ENCODE measurements around the gene BPIFB6.

Gene BPIFB6

DNA sequence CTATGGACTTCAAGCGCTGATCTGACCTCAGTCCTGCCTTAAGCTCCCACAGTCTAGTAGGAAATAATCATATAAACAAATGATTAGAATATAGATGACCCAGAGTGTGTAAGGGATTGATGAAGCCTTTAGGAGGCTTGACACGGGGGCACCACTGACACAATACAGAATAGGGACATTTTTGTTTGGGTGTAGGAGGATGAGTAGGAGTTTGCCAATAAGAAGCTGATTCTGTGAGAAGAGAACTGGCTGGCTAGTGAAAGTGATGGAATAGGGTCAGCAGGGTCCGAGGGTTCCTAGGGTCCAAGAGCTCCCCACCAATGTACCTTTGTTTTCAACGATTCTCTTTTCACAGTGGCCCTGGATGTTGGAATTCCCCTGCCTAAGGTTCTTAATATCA, 40.9 kb downstream of the BPIFB6 start:
- TF ChIP-seq SIN3A (IDR thresholded peaks at IDR 0.05; ENCODE audit: borderline replicate concordance, insufficient read depth, low read length) (no peak), TAF1 (IDR thresholded peaks at IDR 0.05; ENCODE audit: borderline replicate concordance, insufficient read depth, low read length) (no peak), FOXP2 (optimal IDR thresholded peaks at IDR 0.05; ENCODE audit: borderline replicate concordance, extremely low read depth, extremely low read length, insufficient read depth) (no peak), POLR2AphosphoS5 (IDR thresholded peaks at IDR 0.05; ENCODE audit: low read depth, low read length) (no peak)
- TF ChIP-seq, protein P1, sequence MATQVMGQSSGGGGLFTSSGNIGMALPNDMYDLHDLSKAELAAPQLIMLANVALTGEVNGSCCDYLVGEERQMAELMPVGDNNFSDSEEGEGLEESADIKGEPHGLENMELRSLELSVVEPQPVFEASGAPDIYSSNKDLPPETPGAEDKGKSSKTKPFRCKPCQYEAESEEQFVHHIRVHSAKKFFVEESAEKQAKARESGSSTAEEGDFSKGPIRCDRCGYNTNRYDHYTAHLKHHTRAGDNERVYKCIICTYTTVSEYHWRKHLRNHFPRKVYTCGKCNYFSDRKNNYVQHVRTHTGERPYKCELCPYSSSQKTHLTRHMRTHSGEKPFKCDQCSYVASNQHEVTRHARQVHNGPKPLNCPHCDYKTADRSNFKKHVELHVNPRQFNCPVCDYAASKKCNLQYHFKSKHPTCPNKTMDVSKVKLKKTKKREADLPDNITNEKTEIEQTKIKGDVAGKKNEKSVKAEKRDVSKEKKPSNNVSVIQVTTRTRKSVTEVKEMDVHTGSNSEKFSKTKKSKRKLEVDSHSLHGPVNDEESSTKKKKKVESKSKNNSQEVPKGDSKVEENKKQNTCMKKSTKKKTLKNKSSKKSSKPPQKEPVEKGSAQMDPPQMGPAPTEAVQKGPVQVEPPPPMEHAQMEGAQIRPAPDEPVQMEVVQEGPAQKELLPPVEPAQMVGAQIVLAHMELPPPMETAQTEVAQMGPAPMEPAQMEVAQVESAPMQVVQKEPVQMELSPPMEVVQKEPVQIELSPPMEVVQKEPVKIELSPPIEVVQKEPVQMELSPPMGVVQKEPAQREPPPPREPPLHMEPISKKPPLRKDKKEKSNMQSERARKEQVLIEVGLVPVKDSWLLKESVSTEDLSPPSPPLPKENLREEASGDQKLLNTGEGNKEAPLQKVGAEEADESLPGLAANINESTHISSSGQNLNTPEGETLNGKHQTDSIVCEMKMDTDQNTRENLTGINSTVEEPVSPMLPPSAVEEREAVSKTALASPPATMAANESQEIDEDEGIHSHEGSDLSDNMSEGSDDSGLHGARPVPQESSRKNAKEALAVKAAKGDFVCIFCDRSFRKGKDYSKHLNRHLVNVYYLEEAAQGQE (IDR thresholded peaks at IDR 0.05; ENCODE audit: insufficient read depth in 1 of 2, low read depth in 2 of 2, low read length in 2 of 2): no peak

DNA sequence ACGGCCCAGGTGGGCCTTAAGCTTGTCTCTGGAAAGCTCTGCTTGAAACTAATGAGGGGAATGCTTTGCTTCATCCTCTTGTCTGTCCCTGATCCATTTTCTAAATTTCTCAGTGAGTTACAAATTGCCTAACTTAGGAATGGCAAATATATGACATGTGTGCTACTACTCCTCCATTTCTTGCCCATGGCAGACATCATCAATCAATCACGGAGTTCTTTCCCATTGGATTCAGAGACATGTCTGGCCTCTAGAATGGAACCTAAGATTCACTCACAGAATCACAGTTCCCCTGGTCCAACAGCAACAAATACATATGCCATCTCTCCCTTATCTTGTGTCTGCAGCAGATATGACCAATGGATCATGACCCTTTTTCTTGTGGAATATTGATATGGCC, 41.4 kb downstream of the BPIFB6 start:
- TF ChIP-seq POLR2AphosphoS5 (IDR thresholded peaks at IDR 0.05; ENCODE audit: low read depth, low read length): no peak
- TF ChIP-seq, protein P1 (IDR thresholded peaks at IDR 0.05; ENCODE audit: insufficient read depth in 1 of 2, low read depth in 2 of 2, low read length in 2 of 2): no peak
- TF ChIP-seq SIN3A (IDR thresholded peaks at IDR 0.05; ENCODE audit: borderline replicate concordance, insufficient read depth, low read length): no peak

DNA sequence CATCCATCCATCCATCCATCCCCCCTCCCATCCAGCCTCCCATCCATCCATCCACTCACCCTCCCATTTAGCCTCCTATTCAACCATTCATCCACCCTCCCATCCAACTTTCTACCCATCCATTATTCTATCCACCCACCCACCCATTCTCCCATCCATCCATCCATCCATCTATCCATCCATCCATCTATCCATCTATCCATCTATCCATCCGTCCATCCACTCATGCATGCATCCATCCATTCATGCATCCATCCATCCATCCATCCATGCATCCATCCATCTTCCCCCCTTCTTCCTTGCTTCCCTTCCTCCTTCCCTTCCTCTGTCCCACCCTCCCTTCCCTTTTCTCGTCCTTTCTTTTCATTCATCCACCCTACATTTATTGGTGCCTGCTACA, 43.2 kb downstream of the BPIFB6 start:
- TF ChIP-seq TAF1 (IDR thresholded peaks at IDR 0.05; ENCODE audit: borderline replicate concordance, insufficient read depth, low read length): no peak
- no peak for TF ChIP-seq POLR2AphosphoS5 (IDR thresholded peaks at IDR 0.05; ENCODE audit: low read depth, low read length)
- no peak for TF ChIP-seq FOXP2 (optimal IDR thresholded peaks at IDR 0.05; ENCODE audit: borderline replicate concordance, extremely low read depth, extremely low read length, insufficient read depth)
- TF ChIP-seq, protein P1 (IDR thresholded peaks at IDR 0.05; ENCODE audit: insufficient read depth in 1 of 2, low read depth in 2 of 2, low read length in 2 of 2): no peak
- TF ChIP-seq SIN3A (IDR thresholded peaks at IDR 0.05; ENCODE audit: borderline replicate concordance, insufficient read depth, low read length): no peak

DNA sequence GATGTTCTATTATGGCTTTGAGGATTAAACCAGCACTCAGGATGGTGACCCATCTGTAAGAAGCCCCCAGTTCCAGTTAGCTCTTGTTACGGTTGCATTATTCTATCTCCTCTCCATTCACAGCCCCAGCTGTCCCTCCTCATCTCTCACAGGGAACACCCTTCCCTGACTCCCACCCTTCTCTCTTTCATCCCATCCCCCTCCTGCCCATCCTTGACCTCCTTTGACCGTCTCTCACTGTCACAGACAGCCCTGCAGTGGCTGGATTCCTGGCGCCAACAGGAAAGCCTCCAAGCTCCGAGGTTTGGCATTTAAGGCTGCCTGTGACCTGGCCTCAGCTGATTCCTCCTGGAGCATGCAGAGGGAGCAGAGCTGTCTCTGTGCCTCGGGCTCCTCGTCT, 43.8 kb downstream of the BPIFB6 start:
- TF ChIP-seq, protein P1 (IDR thresholded peaks at IDR 0.05; ENCODE audit: insufficient read depth in 1 of 2, low read depth in 2 of 2, low read length in 2 of 2): no peak
- no peak for TF ChIP-seq TAF1 (IDR thresholded peaks at IDR 0.05; ENCODE audit: borderline replicate concordance, insufficient read depth, low read length)
- TF ChIP-seq FOXP2 (optimal IDR thresholded peaks at IDR 0.05; ENCODE audit: borderline replicate concordance, extremely low read depth, extremely low read length, insufficient read depth): no peak
- TF ChIP-seq SIN3A (IDR thresholded peaks at IDR 0.05; ENCODE audit: borderline replicate concordance, insufficient read depth, low read length): no peak
- no peak for TF ChIP-seq POLR2AphosphoS5 (IDR thresholded peaks at IDR 0.05; ENCODE audit: low read depth, low read length)

DNA sequence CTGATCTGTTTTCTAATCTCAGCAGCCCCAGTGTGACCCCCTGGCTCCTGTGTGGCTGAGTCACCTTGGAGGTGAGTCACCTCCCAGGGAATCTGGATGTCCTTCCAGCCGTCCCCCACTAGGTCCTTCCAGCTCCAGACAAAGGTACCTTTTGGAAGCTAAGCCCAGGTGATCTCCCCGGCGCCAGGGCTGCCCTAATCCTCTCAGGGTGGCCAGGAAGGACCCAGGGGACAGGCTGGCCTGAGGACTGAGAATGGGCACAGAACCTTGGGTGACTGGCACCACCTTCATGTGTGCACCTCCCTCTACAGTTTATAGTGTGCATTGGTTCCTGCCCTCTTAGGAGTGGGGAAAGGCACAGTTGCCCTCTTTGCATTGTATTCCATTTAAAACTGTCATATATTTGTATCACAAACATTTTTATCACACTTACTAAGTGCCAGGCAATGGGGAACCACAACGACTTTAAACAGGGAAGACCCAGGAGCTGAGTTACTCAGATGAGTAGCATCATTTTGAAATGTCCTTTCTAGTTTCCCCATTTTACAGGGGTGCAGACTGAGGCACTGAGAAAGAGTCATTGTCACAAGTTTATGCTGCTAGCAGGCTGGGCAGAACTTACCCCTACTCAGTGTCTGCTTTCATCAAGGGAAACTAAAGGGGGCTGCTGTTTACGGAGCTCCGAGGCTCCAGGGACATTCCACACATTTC, 45.4 kb downstream of the BPIFB6 start:
- no peak for TF ChIP-seq SIN3A (IDR thresholded peaks at IDR 0.05; ENCODE audit: borderline replicate concordance, insufficient read depth, low read length)
- TF ChIP-seq, protein P1 (IDR thresholded peaks at IDR 0.05; ENCODE audit: insufficient read depth in 1 of 2, low read depth in 2 of 2, low read length in 2 of 2): no peak
- TF ChIP-seq TAF1 (IDR thresholded peaks at IDR 0.05; ENCODE audit: borderline replicate concordance, insufficient read depth, low read length): no peak
- no peak for TF ChIP-seq FOXP2 (optimal IDR thresholded peaks at IDR 0.05; ENCODE audit: borderline replicate concordance, extremely low read depth, extremely low read length, insufficient read depth)
- TF ChIP-seq POLR2AphosphoS5 (IDR thresholded peaks at IDR 0.05; ENCODE audit: low read depth, low read length): no peak

All from PFSK-1 (cell line).